ENCODE results near the gene FGF8.
A peak's percentile ranks its signal among the peaks of the same experiment; 100 is the strongest.

FGF8 gene

GRCh38 chr10:101781984-101782810 is 6.3 kb upstream of the FGF8 start:
- DNase-seq, result no peak

- no peak for DNase-seq
Observed at GRCh38 chr10:101781655-101781983, 5.7 kb upstream of the FGF8 start.

DNA sequence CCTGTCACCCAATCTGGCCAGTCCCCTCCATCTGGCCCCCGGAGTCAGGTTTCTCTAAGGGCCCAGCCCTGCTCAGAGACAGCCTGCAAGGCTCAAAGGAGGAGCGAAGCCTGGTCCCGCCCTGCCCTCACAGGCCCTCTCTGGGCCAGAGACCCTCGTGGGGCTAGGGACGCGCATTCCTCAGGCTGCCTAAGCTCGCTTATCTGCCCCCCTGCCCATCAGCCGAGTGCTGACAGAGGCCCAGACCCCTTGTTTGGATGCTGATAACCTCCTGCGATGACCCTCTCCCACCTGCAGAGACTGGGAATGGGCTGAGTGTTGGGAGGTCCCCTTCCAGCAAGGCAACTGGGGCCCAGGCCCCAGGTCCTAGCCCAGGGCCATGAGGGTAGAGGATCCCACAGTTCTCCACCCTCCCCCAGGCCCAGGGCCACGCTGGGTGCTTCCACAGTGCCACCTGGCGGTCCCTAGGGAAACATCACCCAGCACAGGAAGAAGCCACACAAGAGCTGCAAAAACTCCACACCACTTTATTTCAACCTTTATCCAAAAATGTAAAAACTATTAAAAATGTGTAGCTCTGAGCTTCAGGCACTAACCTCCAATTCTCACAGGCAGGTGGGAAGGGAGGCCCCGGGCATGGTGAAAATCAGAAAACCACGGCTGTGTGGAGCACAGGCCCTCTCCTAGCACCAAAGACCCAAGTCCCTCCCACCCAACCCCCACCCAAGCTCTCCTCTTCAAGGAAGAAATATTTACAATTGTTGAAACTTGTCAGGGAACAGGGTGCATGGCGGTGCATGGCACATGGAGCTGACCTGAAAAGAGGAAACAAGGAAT is 5.1 kb upstream of the FGF8 start:
- DNase-seq, result peak; percentile 26 to 44

- no peak for DNase-seq
Observed at GRCh38 chr10:101780187-101780817, 4.4 kb upstream of the FGF8 start.

- peak; percentile 48 to 73 for DNase-seq
Observed at GRCh38 chr10:101779544-101780186, 3.8 kb upstream of the FGF8 start.

DNA sequence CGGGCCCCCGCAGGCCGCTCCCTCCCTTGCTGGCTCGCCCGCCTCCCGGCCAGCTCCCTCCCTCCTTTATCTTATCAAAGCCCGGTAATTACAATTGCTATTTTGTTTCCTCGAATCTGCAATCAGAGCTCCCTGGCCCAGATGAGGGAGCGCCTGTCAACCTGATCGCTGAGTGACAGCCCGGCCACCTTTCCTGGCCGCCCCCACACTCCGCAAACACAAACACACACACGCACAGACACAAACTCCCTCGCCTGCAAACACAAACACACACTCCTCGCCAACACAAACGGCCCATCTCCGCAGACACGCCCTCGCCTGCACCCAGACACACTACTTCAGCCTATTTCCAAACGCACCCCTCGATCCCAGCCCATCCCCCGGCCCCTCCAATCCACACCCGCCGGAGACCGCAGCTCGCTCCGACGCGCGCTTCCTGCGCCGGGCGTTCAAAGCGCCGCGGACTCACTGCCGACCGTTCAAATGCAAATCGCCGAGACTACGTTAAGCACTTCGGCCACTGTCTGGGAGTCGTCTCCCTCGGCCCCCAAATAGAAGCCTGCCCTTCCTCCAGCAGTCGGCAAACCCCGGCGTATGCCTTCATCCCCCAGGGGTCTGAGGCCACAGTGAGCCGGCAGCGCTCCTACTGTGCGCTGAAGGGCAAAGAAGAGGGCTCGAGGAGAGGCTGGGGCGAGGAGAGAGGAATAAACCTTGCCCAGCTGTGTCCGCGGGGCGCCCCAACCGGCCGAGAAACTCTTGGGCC is 3.0 kb upstream of the FGF8 start:
- no peak for DNase-seq

DNA sequence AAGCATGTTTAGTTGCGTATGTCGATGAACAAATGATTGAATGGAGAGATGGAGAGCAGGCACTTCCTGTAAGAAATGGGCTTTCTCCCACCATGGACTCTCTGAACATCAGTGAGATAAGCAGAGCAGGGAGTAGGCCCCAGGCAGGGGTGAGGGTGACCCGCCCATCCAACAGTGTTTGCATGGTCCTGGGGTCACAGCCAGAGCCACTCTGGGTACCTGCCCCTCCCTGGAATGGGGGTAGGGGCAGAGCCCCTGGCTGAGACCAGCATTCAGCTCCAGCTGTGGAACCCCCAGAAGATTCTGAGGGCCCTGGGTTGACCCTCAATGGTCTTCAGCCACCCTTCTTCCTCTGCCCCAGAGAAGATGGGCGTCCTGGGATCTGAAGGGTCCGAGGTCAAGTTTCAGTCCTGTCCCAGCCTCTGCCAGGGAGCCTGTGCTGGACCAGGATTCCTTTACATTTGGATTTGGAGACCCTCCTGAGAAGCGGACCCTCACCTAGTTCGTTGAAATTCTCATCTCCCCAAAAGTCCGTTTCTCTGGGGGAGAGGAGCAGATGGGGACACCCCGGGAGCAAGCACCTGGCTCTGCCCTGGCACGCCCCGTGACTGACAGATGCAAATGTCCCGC is 2.4 kb upstream of the FGF8 start:
- DNase-seq, result no peak

DNA sequence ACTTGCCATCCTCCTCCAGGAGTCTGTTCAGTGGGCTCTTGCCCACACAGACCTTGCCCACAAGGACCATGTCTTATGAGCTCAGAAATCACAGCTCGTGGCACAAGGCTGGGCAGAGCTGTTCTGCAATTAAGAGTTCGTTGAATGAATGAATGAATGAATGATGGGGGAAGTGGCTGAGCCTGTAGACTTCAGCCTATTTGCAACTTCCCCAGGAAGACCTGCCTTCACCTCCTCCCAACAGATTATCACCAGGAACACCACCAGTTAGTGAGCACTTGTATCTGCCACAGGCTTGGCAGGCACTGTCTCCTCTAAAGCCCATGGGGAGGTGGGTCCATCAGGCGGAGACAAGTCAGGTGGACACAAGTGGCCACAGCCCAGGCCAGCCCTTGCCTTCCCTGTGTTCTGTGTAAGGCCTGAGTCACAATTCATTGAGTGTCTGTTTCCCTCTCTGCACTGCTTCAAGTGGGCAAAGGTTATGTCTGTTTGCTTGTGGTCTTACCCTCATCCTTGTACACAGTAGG is 1.8 kb upstream of the FGF8 start:
- no peak for DNase-seq

DNA sequence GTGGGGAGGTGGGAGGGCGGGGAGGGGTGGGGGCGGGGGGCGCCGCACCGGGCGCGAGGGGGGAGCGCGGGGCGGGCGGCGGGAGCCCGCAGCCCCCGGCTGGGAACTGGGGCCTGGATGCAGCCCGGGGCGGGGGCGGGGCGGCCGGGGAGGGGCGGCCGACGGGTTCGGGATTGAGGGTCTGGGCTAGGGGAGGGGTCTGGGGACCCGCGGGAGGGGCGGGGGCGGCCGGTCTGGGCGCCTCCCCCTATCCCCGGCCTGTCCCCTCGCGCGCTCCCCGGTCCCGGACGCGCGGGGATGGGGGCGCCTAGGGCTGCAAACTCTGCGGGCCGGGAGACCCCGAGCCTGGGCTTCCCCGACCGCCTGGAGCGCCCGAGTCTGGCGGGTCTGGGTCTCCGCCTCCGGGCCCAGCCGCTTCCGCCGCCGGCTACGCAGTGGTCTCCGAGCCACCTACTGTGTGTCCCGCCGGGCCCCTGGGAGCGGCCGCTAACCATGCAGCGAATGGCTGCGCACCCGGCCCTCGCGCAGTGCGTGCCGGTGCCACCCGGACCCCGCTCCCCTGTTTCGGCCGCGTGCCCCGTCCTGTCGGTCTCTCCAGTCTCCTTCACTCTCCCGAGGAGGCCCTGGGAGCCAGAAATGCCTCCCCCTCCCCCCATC is 375 bp upstream of the FGF8 start:
- DNase-seq, result no peak

DNA sequence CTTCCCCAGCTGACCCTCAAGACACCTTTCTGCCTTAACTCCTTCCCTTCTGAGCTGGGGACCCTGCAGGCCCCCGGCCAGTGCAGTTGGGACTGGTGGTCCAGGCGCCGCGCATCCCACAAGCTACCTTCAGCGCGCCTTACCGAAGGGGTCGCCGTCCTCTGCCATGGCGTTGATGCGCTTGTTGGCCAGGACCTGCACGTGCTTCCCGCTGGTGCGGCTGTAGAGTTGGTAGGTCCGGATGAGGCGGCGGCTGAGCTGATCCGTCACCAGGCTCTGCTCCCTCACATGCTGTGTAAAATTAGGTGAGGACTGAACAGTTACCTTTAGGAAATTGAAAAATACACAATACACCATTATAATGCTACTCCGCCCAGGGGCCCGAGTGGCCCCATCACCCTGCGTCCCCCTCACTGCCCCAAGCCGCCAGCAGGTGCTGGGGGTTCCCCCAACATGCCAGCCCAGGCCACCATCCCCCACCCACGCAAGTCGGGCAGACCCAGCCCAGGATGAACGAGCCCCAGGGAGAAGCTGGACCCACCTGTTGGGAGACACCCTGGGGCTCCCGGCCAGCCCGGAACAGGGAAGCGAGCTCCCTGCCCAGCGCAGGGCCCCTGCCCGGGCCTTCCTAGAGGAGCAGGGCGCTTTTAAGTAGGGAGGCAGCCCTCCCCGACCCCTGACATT is 1.2 kb downstream of the FGF8 start:
- DNase-seq, result no peak

DNA sequence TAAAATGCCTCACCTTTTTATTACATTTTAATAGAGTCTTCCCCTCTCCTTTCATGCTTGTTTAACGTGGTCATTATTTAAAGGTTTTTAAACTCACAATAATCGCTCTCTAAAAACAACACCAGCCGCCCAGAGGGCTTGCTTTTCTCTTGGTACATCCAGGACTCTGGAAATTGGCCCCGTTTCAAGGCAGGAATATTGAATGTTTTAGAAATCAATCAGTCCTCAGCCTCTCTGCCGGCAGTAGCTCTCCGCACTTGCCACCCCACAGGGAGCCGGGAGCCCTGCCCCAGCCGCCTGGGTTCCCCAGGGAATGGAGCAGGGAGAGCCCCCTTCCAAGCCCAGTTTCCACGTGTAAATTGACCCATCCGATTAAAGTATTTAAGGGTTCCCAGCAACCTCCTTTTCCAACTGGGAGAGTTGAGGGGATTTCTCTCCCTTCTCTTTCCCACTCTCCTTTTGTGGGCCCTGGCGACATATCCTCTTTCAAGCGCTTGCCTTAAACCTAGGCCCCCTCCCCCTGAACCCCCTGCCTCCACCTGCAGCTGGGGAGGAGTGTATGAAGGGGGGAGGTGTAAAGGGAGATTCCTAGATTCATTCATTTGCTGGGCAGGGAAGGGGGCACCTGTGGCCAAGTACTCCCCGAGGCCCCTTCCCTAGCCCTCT is 1.9 kb downstream of the FGF8 start:
- DNase-seq, result no peak

- DNase-seq, result no peak
Observed at GRCh38 chr10:101772895-101773761, 2.8 kb downstream of the FGF8 start.

GRCh38 chr10:101772017-101772894 is 3.7 kb downstream of the FGF8 start:
- no peak for DNase-seq

DNA sequence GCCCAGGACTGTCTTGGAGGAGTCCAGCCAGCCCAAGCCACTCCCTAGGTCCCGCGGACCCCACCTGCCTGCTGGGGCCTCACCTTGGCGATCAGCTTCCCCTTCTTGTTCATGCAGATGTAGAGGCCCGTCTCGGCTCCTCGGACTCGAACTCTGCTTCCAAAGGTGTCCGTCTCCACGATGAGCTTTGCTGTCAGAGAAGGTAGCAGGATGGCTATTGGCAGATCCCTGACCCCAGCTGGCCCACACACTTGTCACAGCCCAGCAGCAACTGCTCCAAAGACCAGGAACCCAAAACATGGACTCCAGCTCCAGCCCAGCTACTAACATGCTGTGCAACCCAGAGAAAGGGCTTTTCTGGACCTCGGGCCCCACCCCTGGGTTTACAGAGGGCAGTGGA is 4.5 kb downstream of the FGF8 start:
- no peak for DNase-seq

GRCh38 chr10:101770331-101771215 is 5.3 kb downstream of the FGF8 start:
- no peak for DNase-seq

DNA sequence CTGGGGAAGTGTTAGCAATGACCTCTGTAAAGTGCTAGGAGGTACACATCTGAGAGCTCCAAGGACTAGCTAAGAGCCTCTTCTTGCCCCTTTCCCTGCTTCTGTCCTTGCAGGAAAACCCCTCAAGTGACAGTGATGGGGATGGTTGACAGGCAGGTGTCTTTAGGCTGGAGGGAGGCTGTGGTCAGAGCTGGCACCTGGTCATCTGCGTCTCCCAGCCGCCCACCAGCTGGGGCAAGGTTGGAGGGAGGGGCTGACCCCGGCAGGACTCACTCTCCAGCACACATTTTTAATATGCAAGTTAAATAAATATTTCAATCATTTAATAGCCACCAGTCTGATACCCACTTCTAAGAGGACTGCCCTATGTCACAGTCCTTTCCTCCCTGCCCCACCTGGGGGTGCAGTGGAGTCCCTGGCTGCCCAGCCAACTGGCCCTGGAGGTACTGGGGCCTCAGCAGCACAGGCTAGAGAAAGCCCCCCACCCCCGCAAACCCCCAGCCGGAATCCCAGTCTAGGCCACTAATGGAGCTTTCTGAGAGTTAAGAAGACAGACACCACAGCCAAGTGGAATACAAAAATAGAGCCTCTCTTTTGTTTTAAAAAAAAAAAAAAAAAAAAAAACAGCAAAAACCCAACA is 6.3 kb downstream of the FGF8 start:
- DNase-seq, result no peak
